Loucy (cell line): Measurements from ENCODE around the gene OLA1.

ENCODE experiments used
- CTCF ChIP-seq: fragments of 200-600 bp; sonication (generic); conservative IDR thresholded peaks from 2 replicates; pipeline ENCODE4 v1.5.1; 2014; ENCODE audit warnings: mild to moderate bottlenecking, antibody characterized with exemption, low read length
- EZH2phosphoT487 ChIP-seq: fragments of 200-600 bp; IDR thresholded peaks from 2 replicates; pipeline ENCODE4 v1.6.1; 2018; ENCODE audit warnings: antibody characterized with exemption, mild to moderate bottlenecking, moderate library complexity, borderline replicate concordance

DNA sequence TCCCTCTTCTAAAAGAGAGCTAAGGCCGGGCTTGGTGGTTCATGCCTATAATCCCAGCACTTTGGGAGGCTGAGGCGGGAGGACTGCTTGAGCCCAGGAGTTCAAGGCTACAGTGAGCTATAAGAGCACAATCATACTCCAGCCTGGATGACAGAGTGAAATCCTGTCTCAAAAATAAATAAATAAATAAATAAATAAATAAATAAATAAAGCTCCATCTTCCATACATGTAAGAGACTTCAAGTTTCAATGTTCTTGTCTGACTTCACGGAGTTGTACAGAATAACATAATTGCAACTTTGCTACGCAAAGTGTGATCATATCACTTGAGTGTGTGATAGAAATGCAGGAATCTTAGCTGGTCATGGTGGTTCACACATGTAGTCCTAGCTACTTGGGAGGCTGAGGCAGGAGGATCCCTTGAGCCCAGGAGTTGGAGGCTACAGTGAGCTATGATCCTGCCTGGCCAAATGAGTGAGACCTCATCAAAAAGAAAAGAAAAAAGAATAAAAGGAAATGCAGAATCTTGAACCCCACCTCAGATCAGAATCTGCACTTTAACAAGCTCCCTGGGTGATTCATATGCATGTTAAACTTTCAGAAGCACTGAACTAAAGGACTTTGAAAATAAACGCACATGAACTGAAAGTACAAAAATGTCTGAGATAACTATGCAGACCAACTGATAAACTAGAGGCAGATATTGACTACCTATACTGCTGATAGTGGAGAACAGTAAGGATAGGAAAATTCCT lies 159.4 kb downstream of the OLA1 start:
- TF ChIP-seq EZH2phosphoT487 (no peak), CTCF (no peak)
